HEK293T (cell line): Measurements from ENCODE around the gene TREML1.

Experiments
- ARNT ChIP-seq: fragments of 450-650 bp; IDR thresholded peaks from 2 replicates; pipeline ENCODE4 v1.6.1; 2017; ENCODE audit warnings: mild to moderate bottlenecking
- BHLHE40 ChIP-seq: fragments of 450-650 bp; IDR thresholded peaks from 2 replicates; pipeline ENCODE4 v1.6.1; 2016; ENCODE audit warnings: mild to moderate bottlenecking, moderate library complexity, borderline replicate concordance
- CTBP1 ChIP-seq: fragments of 450-650 bp; IDR thresholded peaks from 2 replicates; pipeline ENCODE4 v1.6.1; 2016; ENCODE audit warnings: borderline replicate concordance
- ELF4 ChIP-seq: fragments of 450-650 bp; IDR thresholded peaks from 2 replicates; pipeline ENCODE4 v1.6.1; 2017; ENCODE audit warnings: antibody characterized with exemption
- FOXK2 ChIP-seq: fragments of 450-650 bp; IDR thresholded peaks from 2 replicates; pipeline ENCODE4 v1.6.1; 2016; ENCODE audit warnings: mild to moderate bottlenecking
- FOXM1 ChIP-seq: fragments of 450-650 bp; IDR thresholded peaks from 2 replicates; pipeline ENCODE4 v1.6.1; 2017; ENCODE audit warnings: mild to moderate bottlenecking, borderline replicate concordance
- HDGF ChIP-seq: fragments of 450-650 bp; IDR thresholded peaks from 2 replicates; pipeline ENCODE4 v1.6.1; 2017; ENCODE audit warnings: antibody characterized with exemption, borderline replicate concordance
- L3MBTL2 ChIP-seq: fragments of 450-650 bp; conservative IDR thresholded peaks from 2 replicates; pipeline ENCODE4 v1.6.1; 2016; ENCODE audit warnings: mild to moderate bottlenecking
- NFRKB ChIP-seq: fragments of 450-650 bp; IDR thresholded peaks from 2 replicates; pipeline ENCODE4 v1.6.1; 2016; ENCODE audit warnings: mild to moderate bottlenecking, moderate library complexity
- SP1 ChIP-seq: fragments of 450-650 bp; IDR thresholded peaks from 2 replicates; pipeline ENCODE4 v1.6.1; 2017
- SUZ12 ChIP-seq: fragments of 450-650 bp; IDR thresholded peaks from 2 replicates; pipeline ENCODE4 v1.6.1; 2016; ENCODE audit warnings: mild to moderate bottlenecking
- TARDBP ChIP-seq: fragments of 450-650 bp; IDR thresholded peaks from 2 replicates; pipeline ENCODE4 v1.6.1; 2016

- TF ChIP-seq FOXM1 (no peak), CTBP1 (no peak), SP1 (no peak), BHLHE40 (no peak), ELF4 (no peak), SUZ12 (no peak), L3MBTL2 (no peak), FOXK2 (no peak), HDGF (no peak), ARNT (no peak), TARDBP (no peak), NFRKB (no peak)
These were observed 46.3 kb upstream of the TREML1 start for GRCh38 chr6:41200296-41200900.
